GM12864 (cell line): Measurements from ENCODE around the gene KNL1.
"Not testable (repeated sequence)": the region's sequence is repeated elsewhere in the genome, so short reads cannot be mapped to it uniquely, and the experiment has no call there.

Experiments used
- DNase-seq: peaks from one replicate; pipeline ENCODE4 v3.0.0-alpha.2; 2011; ENCODE audit warnings: low read depth
- H3K4me3 ChIP-seq: 2 replicates; pipeline ENCODE4 v1.5.1; 2011; ENCODE audit warnings: mild to moderate bottlenecking, low read depth, low read length, control low read depth
- TF ChIP-seq, protein P1 (sequence below): IDR thresholded peaks from 2 replicates; pipeline ENCODE4 v1.5.1; 2011; ENCODE audit warnings: low read depth, mild to moderate bottlenecking, moderate library complexity, low read length, control low read depth, inconsistent platforms; ENCODE audit errors: missing control alignments

KNL1 gene

GRCh38 chr15:40567111-40567510, 26.9 kb upstream of the KNL1 start:
- no peak for DNase-seq
- H3K4me3 ChIP-seq = no peak overlapping the region
- TF ChIP-seq, protein P1, sequence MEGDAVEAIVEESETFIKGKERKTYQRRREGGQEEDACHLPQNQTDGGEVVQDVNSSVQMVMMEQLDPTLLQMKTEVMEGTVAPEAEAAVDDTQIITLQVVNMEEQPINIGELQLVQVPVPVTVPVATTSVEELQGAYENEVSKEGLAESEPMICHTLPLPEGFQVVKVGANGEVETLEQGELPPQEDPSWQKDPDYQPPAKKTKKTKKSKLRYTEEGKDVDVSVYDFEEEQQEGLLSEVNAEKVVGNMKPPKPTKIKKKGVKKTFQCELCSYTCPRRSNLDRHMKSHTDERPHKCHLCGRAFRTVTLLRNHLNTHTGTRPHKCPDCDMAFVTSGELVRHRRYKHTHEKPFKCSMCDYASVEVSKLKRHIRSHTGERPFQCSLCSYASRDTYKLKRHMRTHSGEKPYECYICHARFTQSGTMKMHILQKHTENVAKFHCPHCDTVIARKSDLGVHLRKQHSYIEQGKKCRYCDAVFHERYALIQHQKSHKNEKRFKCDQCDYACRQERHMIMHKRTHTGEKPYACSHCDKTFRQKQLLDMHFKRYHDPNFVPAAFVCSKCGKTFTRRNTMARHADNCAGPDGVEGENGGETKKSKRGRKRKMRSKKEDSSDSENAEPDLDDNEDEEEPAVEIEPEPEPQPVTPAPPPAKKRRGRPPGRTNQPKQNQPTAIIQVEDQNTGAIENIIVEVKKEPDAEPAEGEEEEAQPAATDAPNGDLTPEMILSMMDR = peak; percentile 54

GRCh38 chr15:40569129-40569953, 24.7 kb upstream of the KNL1 start, which contains the start of gene RPUSD2:
Gene RPUSD2, plus strand, starts transcription at chr15:40569299. Its CDS starts 39 bp downstream, at chr15:40569338.
- TF ChIP-seq, protein P1 = no peak
- DNase-seq = peak; percentile 72
- H3K4me3 ChIP-seq = peak within 1 kb of the TSS; percentile 97

DNA sequence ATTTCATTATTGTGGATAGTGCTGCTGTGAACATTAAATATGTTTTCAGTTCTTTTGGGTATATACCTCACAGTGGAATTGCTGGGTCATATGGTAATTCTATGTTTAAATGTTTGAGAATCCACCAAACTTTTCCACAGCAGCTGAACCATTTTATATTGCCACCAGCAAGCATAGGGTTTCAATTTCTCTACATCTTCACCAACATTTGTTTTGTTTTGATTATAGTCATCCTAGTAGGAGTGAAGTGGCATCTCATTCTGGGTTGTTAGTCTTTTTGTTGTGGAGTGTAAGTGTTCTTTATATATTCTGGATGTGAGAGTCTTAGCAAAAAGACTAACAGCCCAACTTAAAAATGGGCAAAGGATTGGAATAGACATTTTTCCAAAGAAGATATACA, 18.9 kb upstream of the KNL1 start:
- DNase-seq = no peak
- TF ChIP-seq, protein P1 = no peak
- H3K4me3 ChIP-seq = no peak overlapping the region

DNA sequence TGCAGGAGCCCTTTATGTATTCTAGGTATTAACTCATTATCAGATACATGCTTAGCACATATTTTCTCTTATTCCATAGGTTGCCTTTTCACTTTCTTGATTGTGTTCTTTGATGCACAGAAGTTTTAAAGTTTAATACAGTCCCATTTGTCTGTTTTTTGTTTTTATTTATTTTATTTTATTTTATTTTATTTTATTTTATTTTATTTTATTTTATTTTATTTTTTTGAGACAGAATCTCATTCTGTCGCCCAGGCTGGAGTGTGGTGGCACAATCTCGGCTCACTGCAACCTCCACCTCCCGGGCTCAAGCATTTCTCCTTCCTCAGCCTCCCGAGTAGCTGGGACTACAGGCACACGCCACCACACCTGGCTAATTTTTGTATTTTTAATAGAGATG, 17.1 kb upstream of the KNL1 start:
- not testable (repeated sequence) for DNase-seq, H3K4me3 ChIP-seq

- no peak for DNase-seq
- H3K4me3 ChIP-seq = no peak overlapping the region
- TF ChIP-seq, protein P1 = no peak
These were observed 15.2 kb upstream of the KNL1 start for GRCh38 chr15:40578892-40579291.

- DNase-seq, H3K4me3 ChIP-seq: not testable (repeated sequence)
These were observed 12.3 kb upstream of the KNL1 start for GRCh38 chr15:40581796-40582195.

DNA sequence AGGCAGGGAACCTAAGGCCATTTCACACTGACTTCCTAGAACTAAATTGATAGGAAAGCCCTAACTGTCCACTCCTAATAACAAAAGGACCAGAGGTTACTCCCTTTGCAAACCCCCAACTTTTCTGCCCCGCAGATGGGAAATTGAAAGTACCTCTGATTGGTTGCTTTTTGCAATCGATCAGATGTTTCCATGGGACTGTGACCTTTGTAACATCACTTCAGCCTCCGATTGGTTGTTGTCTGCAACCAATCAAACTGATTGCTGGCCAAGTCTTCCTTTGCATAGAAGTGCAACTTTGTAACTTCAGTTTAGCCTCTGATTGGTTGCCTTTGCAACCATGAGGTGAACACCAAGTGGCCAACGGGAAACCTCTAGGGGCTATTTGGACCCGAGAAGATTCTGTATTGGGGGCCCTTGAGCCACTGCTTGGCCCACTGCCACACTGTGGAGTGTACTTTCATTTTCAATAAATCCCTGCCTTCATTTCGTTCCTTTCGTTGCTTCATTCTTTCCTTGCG, 11.3 kb upstream of the KNL1 start:
- DNase-seq = no peak
- no peak overlapping the region for H3K4me3 ChIP-seq
- TF ChIP-seq, protein P1 = no peak

GRCh38 chr15:40584191-40584590, 9.9 kb upstream of the KNL1 start:
- TF ChIP-seq, protein P1 = no peak
- H3K4me3 ChIP-seq = no peak overlapping the region
- no peak for DNase-seq
